ENCODE measurements around the gene HELZ. TPM values are rescaled to one million over a fixed set of nuclear protein-coding genes. Genes with fewer than 3 reads are reported as not detected.
"Not testable (repeated sequence)": the region's sequence is repeated elsewhere in the genome, so short reads cannot be mapped to it uniquely, and the experiment has no call there.

The HELZ gene
- total and polyA plus RNA-seq, 4 donors = 3.8 to 69.2 (median 25.7) TPM

DNA sequence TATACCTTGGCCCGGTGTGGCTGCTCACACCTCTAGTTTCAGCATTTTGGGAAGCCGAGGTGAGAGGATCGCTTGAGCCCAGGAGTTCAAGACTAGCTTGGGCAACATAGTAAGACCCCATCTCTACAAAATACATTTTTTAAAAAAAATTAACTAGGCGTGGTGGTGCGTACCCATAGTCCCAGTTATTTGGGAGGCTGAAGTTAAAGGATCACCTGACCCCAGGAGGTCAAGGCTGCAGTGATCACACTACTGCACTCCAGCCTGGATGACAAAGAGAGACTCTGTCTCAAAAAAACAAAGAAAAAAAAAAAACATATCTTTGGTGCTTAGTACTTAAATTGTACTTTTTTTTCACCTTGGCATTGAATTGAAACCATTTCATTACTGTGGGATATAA, 101.7 kb downstream of the HELZ start:
- peaks cover 8 to 64% (median 42%) of the 10 kb centered on the region in 4 donors for H3K36me3 ChIP-seq (ENCODE audit: control insufficient read depth in 4 of 4, insufficient read depth in 3 of 4, low read depth in 1 of 4, low read length in 3 of 4)
- TF ChIP-seq JUND (IDR thresholded peaks at IDR 0.05) (no peak), FOXA2 (IDR thresholded peaks at IDR 0.05) (no peak), RXRA (IDR thresholded peaks at IDR 0.05) (no peak), TAF1 (conservative IDR thresholded peaks at IDR 0.05) (no peak), NR2F2 (IDR thresholded peaks at IDR 0.05) (no peak), SP1 (IDR thresholded peaks at IDR 0.05) (no peak), GABPA (IDR thresholded peaks at IDR 0.05 in 1 of 2, conservative IDR thresholded peaks at IDR 0.05 in 1 of 2) (no peak), FOXA1 (IDR thresholded peaks at IDR 0.05) (no peak), RAD21 (IDR thresholded peaks at IDR 0.05) (no peak)
- TF ChIP-seq, protein P1, sequence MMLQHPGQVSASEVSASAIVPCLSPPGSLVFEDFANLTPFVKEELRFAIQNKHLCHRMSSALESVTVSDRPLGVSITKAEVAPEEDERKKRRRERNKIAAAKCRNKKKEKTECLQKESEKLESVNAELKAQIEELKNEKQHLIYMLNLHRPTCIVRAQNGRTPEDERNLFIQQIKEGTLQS (IDR thresholded peaks at IDR 0.05) = no peak
- TF ChIP-seq, protein P2, sequence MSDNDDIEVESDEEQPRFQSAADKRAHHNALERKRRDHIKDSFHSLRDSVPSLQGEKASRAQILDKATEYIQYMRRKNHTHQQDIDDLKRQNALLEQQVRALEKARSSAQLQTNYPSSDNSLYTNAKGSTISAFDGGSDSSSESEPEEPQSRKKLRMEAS (IDR thresholded peaks at IDR 0.05) = no peak
- TF ChIP-seq, protein P3, sequence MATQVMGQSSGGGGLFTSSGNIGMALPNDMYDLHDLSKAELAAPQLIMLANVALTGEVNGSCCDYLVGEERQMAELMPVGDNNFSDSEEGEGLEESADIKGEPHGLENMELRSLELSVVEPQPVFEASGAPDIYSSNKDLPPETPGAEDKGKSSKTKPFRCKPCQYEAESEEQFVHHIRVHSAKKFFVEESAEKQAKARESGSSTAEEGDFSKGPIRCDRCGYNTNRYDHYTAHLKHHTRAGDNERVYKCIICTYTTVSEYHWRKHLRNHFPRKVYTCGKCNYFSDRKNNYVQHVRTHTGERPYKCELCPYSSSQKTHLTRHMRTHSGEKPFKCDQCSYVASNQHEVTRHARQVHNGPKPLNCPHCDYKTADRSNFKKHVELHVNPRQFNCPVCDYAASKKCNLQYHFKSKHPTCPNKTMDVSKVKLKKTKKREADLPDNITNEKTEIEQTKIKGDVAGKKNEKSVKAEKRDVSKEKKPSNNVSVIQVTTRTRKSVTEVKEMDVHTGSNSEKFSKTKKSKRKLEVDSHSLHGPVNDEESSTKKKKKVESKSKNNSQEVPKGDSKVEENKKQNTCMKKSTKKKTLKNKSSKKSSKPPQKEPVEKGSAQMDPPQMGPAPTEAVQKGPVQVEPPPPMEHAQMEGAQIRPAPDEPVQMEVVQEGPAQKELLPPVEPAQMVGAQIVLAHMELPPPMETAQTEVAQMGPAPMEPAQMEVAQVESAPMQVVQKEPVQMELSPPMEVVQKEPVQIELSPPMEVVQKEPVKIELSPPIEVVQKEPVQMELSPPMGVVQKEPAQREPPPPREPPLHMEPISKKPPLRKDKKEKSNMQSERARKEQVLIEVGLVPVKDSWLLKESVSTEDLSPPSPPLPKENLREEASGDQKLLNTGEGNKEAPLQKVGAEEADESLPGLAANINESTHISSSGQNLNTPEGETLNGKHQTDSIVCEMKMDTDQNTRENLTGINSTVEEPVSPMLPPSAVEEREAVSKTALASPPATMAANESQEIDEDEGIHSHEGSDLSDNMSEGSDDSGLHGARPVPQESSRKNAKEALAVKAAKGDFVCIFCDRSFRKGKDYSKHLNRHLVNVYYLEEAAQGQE (IDR thresholded peaks at IDR 0.05) = no peak
- TF ChIP-seq, protein P4, sequence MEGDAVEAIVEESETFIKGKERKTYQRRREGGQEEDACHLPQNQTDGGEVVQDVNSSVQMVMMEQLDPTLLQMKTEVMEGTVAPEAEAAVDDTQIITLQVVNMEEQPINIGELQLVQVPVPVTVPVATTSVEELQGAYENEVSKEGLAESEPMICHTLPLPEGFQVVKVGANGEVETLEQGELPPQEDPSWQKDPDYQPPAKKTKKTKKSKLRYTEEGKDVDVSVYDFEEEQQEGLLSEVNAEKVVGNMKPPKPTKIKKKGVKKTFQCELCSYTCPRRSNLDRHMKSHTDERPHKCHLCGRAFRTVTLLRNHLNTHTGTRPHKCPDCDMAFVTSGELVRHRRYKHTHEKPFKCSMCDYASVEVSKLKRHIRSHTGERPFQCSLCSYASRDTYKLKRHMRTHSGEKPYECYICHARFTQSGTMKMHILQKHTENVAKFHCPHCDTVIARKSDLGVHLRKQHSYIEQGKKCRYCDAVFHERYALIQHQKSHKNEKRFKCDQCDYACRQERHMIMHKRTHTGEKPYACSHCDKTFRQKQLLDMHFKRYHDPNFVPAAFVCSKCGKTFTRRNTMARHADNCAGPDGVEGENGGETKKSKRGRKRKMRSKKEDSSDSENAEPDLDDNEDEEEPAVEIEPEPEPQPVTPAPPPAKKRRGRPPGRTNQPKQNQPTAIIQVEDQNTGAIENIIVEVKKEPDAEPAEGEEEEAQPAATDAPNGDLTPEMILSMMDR (IDR thresholded peaks at IDR 0.05; ENCODE audit: low read depth, low read length, missing input control) = no peak
- no peak overlapping the region for H3K4me3 ChIP-seq (ENCODE audit: low read depth in 1 of 3, low read length in 3 of 3)
- H3K27me3 ChIP-seq (ENCODE audit: control insufficient read depth in 4 of 4, insufficient read depth in 4 of 4, low read length in 3 of 4) = no peaks in the 10 kb centered on the region
- no peak overlapping the region for H3K9ac ChIP-seq (ENCODE audit: low read depth in 1 of 2, low read length in 2 of 2)
- no peaks in the 10 kb centered on the region for H3K9me3 ChIP-seq (ENCODE audit: control insufficient read depth in 4 of 4, low read length in 3 of 4)
- 97% methylated on average over 5 of the region's 5 CpGs for WGBS
- no peak for DNase-seq (ENCODE audit: low spot score)
- no peak overlapping the region for H3K27ac ChIP-seq (ENCODE audit: low read depth in 1 of 2, low read length in 2 of 2)
- H3K4me1 ChIP-seq (ENCODE audit: control insufficient read depth in 4 of 4, insufficient read depth in 4 of 4, low read length in 3 of 4) = no peaks in the 10 kb centered on the region

DNA sequence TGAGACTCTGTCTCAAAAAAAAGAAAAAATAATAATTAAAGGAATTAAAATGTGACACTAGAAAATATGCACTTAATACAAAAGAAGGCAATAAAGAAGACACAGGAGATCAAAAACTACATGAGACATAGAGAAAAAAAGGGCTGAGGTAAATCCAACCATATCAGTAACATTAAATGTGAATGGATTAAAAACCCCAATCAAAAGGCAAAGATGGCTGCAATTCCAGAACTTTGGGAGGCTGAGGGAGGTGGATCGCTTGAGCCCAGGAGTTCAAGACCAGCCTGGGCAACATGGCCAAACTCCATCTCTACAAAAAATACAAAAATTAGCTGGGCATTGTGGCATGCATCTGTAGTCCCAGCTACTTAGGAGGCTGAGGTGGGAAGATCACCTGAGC, 103.0 kb downstream of the HELZ start:
- WGBS = 98% methylated on average over 1 of the region's 1 CpG
- not testable (repeated sequence) for H3K4me3 ChIP-seq (ENCODE audit: low read depth in 1 of 3, low read length in 3 of 3); H3K27me3 ChIP-seq (ENCODE audit: control insufficient read depth in 4 of 4, insufficient read depth in 4 of 4, low read length in 3 of 4); H3K9me3 ChIP-seq (ENCODE audit: control insufficient read depth in 4 of 4, low read length in 3 of 4); H3K9ac ChIP-seq (ENCODE audit: low read depth in 1 of 2, low read length in 2 of 2); DNase-seq (ENCODE audit: low spot score); H3K4me1 ChIP-seq (ENCODE audit: control insufficient read depth in 4 of 4, insufficient read depth in 4 of 4, low read length in 3 of 4); H3K27ac ChIP-seq (ENCODE audit: low read depth in 1 of 2, low read length in 2 of 2)
- peaks cover 3 to 55% (median 36%) of the 10 kb centered on the region in 4 donors for H3K36me3 ChIP-seq (ENCODE audit: control insufficient read depth in 4 of 4, insufficient read depth in 3 of 4, low read depth in 1 of 4, low read length in 3 of 4)
